ENCODE data around the gene MED9. TPM values are rescaled to one million over a fixed set of nuclear protein-coding genes. Genes with fewer than 3 reads are reported as not detected.

The MED9 gene
- total and polyA plus RNA-seq, 2 donors (not counting 3 experiments of a cell fraction or from before 2014, with no cell fraction given), result 15.1 to 18.2 TPM

GRCh38 chr17:17494870-17495535 is 18.2 kb downstream of the MED9 start:
- H3K79me2 ChIP-seq (ENCODE audit: control insufficient read depth, insufficient read depth, low read length), result no peaks in the 10 kb centered on the region
- intact Hi-C loops (cut with micrococcal nuclease), result loop anchor here (1.0 to 10.0 kb wide), 3 partner anchors 19 to 420 kb away; partner anchors contain the start of gene MED9
- BruUV-seq (replicated peaks), result TSS peak; percentile 36
- H3K27me3 ChIP-seq (ENCODE audit: control insufficient read depth in 2 of 2, insufficient read depth in 2 of 2, low read length in 2 of 2), result no peaks in the 10 kb centered on the region
- H3K36me3 ChIP-seq (ENCODE audit: control insufficient read depth in 2 of 2, extremely low read depth in 1 of 2, insufficient read depth in 2 of 2, low read length in 2 of 2), result peaks cover 5 to 8% of the 10 kb centered on the region in 2 experiments
- DNase-seq (ENCODE audit: low read depth, low spot score), result peak; percentile 64
- FAIRE-seq, result peak; percentile 43
- H4K20me1 ChIP-seq (replicated peaks; ENCODE audit: control insufficient read depth, extremely low read depth, insufficient read depth, low read length), result no peaks in the 10 kb centered on the region
- H3K9me1 ChIP-seq (replicated peaks; ENCODE audit: control insufficient read depth, extremely low read depth, insufficient read depth, low read length), result no peaks in the 10 kb centered on the region
- H3K9me3 ChIP-seq (replicated peaks; ENCODE audit: control insufficient read depth, insufficient read depth, low read length), result no peaks in the 10 kb centered on the region
- POLR2A ChIA-PET, result interaction anchor here (2.7 kb wide), 1 partner anchor 49 kb away, joined by 9 read pairs; no protein-coding TSS in a partner anchor
- peak overlapping the region; percentile 15 to 53 (median 39) for H3K4me3 ChIP-seq (replicated peaks in 1 of 3; ENCODE audit: insufficient read depth in 1 of 3, low read depth in 1 of 3, low read length in 3 of 3)
- CTCF ChIA-PET, result interaction anchor here (0.6 to 3.1 kb wide), 8 partner anchors 11 to 146 kb away, joined by 3 to 84 read pairs (median 24); no protein-coding TSS in a partner anchor
- H2AFZ ChIP-seq (ENCODE audit: low read depth, low read length), result peak overlapping the region; percentile 24
- H3K9ac ChIP-seq (replicated peaks; ENCODE audit: extremely low read depth, insufficient read depth, low read length), result peak overlapping the region; percentile 48
- dilution Hi-C loops (cut with MboI; ENCODE audit: extremely low pct_ligation_motif_present, low sequenced_read_pairs), result no loop called here
- H3K27ac ChIP-seq (ENCODE audit: insufficient read depth, low read depth, low read length), result no peak overlapping the region
- peak overlapping the region; percentile 76 for H3K4me2 ChIP-seq (ENCODE audit: insufficient read depth, low read length)
- peaks cover 13% of the 10 kb centered on the region for H3K4me1 ChIP-seq (ENCODE audit: control insufficient read depth, extremely low read depth, insufficient read depth, low read length)
- TF ChIP-seq MYC (IDR thresholded peaks at IDR 0.05; ENCODE audit: low read depth, low read length) (no peak), JUN (IDR thresholded peaks at IDR 0.05; ENCODE audit: borderline replicate concordance, insufficient read depth, insufficient read length, low read depth) (no peak), GATA2 (IDR thresholded peaks at IDR 0.05; ENCODE audit: insufficient read depth, insufficient read length, low read depth, low read length) (no peak), CTCF (IDR thresholded peaks at IDR 0.05; ENCODE audit: extremely low read depth in 1 of 2, insufficient read depth in 1 of 2, low read depth in 1 of 2, low read length in 2 of 2) (no peak), POLR2A (IDR thresholded peaks at IDR 0.05; ENCODE audit: low read depth, low read length) (no peak), POLR2AphosphoS5 (IDR thresholded peaks at IDR 0.05; ENCODE audit: insufficient read depth, low read depth, low read length) (no peak), FOS (IDR thresholded peaks at IDR 0.05; ENCODE audit: borderline replicate concordance, insufficient read depth, low read length) (no peak), EZH2 (IDR thresholded peaks at IDR 0.05; ENCODE audit: borderline replicate concordance, low read depth, low read length, severe bottlenecking) (no peak)
- TF ChIP-seq, protein P1, sequence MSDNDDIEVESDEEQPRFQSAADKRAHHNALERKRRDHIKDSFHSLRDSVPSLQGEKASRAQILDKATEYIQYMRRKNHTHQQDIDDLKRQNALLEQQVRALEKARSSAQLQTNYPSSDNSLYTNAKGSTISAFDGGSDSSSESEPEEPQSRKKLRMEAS (IDR thresholded peaks at IDR 0.05; ENCODE audit: insufficient read depth, insufficient read length), result no peak

All from endothelial cell of umbilical vein (primary cell).